Liver (tissue), 3 donors: Measurements from ENCODE around the gene PCDHGB2.
"Not testable (repeated sequence)": the region's sequence is repeated elsewhere in the genome, so short reads cannot be mapped to it uniquely, and the experiment has no call there.

Experiments
- ATF3 ChIP-seq: IDR thresholded peaks from 2 replicates; pipeline ENCODE4 v1.6.1; 2016; ENCODE audit warnings: antibody characterized with exemption
- CTCF ChIP-seq: fragments of 150-350 bp; IDR thresholded peaks from 2 replicates; pipeline ENCODE4 v1.5.1; 2017; ENCODE audit warnings: improper control_type of control experiment, low read depth, low read length; ENCODE audit not compliant: missing input control
- EGR1 ChIP-seq, 2 donors: IDR thresholded peaks; 2 replicates each; pipeline ENCODE4 v1.6.1; 2016 to 2018; ENCODE audit warnings: antibody characterized with exemption in 2 of 2, low read depth in 2 of 2
- MAX ChIP-seq: IDR thresholded peaks from 2 replicates; pipeline ENCODE4 v1.6.1; 2016; ENCODE audit warnings: antibody characterized with exemption
- RAD21 ChIP-seq, 2 donors: IDR thresholded peaks; 2 replicates each; pipeline ENCODE4 v1.6.1; 2016; ENCODE audit warnings: antibody characterized with exemption in 2 of 2, mild to moderate bottlenecking in 2 of 2
- SP1 ChIP-seq: IDR thresholded peaks from 2 replicates; pipeline ENCODE4 v1.6.1; 2018; ENCODE audit warnings: antibody characterized with exemption, mild to moderate bottlenecking
- TAF1 ChIP-seq: conservative IDR thresholded peaks from 2 replicates; pipeline ENCODE4 v1.6.1; 2016; ENCODE audit warnings: antibody characterized with exemption, mild to moderate bottlenecking
- YY1 ChIP-seq: IDR thresholded peaks from 2 replicates; pipeline ENCODE4 v1.6.1; 2016; ENCODE audit warnings: antibody characterized with exemption, mild to moderate bottlenecking
- donor health status: healthy.
- donor health status: healthy.

GRCh38 chr5:141340781-141341354 lies 18.9 kb upstream of the PCDHGB2 start:
- not testable (repeated sequence) for TF ChIP-seq TAF1; CTCF; MAX; RAD21 (IDR thresholded peaks at IDR 0.05); SP1; EGR1 (IDR thresholded peaks at IDR 0.05; ENCODE audit: low read depth in 2 of 2); YY1; ATF3
